Measurements from ENCODE around the gene CHI3L1. TPM values are rescaled to one million over a fixed set of nuclear protein-coding genes. Genes with fewer than 3 reads are reported as not detected.

CHI3L1 gene
- total and polyA plus RNA-seq, 4 donors: 5.0 to 34.7 (median 15.9) TPM

DNA sequence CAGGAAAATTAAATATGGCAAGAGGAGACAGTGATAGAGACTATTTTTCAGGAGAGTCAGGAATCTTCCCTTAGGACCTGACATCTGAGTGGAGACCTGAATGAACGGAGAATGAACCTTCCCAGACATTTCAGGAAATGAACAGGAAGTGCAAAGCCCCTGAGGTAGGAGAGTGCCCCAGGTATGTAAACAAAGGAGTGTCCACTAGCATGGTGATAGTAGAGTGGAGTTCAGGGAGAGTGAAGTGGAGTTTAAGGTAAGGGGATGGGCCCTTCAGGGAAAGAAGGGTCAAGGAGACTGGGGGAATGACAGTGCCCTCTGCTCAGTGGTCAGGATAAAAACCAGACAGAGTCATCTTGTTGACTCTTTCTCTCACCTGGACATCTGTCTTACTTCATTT, 30.2 kb downstream of the CHI3L1 start:
- Histone ChIP-seq H3K27me3 (ENCODE audit: control insufficient read depth in 4 of 4, insufficient read depth in 4 of 4, low read length in 3 of 4) (no peaks in the 10 kb centered on the region), H3K36me3 (ENCODE audit: control insufficient read depth in 4 of 4, insufficient read depth in 3 of 4, low read depth in 1 of 4, low read length in 3 of 4) (no peaks in the 10 kb centered on the region), H3K9me3 (ENCODE audit: control insufficient read depth in 4 of 4, low read length in 3 of 4) (peaks cover 0 to 3% (median under 1%) of the 10 kb centered on the region in 4 donors), H3K9ac (ENCODE audit: low read depth in 1 of 2, low read length in 2 of 2) (no peak overlapping the region), H3K27ac (ENCODE audit: low read depth in 1 of 2, low read length in 2 of 2) (no peak overlapping the region), H3K4me3 (ENCODE audit: low read depth in 1 of 3, low read length in 3 of 3) (no peak overlapping the region), H3K4me1 (ENCODE audit: control insufficient read depth in 4 of 4, insufficient read depth in 4 of 4, low read length in 3 of 4) (no peaks in the 10 kb centered on the region)
- TF ChIP-seq REST (IDR thresholded peaks at IDR 0.05): no peak
- WGBS: 88% methylated on average over 1 of the region's 1 CpG
- DNase-seq (ENCODE audit: low spot score): no peak

GRCh38 chr1:203153989-203154821, 32.3 kb downstream of the CHI3L1 start:
- 82% methylated on average over 13 of the region's 13 CpGs for WGBS
- Histone ChIP-seq H3K27ac (ENCODE audit: low read depth in 1 of 2, low read length in 2 of 2) (no peak overlapping the region), H3K36me3 (ENCODE audit: control insufficient read depth in 4 of 4, insufficient read depth in 3 of 4, low read depth in 1 of 4, low read length in 3 of 4) (no peaks in the 10 kb centered on the region), H3K4me1 (ENCODE audit: control insufficient read depth in 4 of 4, insufficient read depth in 4 of 4, low read length in 3 of 4) (no peaks in the 10 kb centered on the region), H3K4me3 (ENCODE audit: low read depth in 1 of 3, low read length in 3 of 3) (no peak overlapping the region), H3K9me3 (ENCODE audit: control insufficient read depth in 4 of 4, low read length in 3 of 4) (peaks cover 0 to 3% (median under 1%) of the 10 kb centered on the region in 4 donors), H3K27me3 (ENCODE audit: control insufficient read depth in 4 of 4, insufficient read depth in 4 of 4, low read length in 3 of 4) (no peaks in the 10 kb centered on the region), H3K9ac (ENCODE audit: low read depth in 1 of 2, low read length in 2 of 2) (no peak overlapping the region)
- TF ChIP-seq HNF4G (IDR thresholded peaks at IDR 0.05): no peak
- TF ChIP-seq CTCF (IDR thresholded peaks at IDR 0.05; ENCODE audit: low read depth, low read length, missing input control): no peak
- TF ChIP-seq FOXA1 (IDR thresholded peaks at IDR 0.05): no peak
- TF ChIP-seq RXRA (IDR thresholded peaks at IDR 0.05): no peak
- no peak for TF ChIP-seq JUND (IDR thresholded peaks at IDR 0.05)
- TF ChIP-seq TAF1 (conservative IDR thresholded peaks at IDR 0.05): no peak
- TF ChIP-seq, protein P1, sequence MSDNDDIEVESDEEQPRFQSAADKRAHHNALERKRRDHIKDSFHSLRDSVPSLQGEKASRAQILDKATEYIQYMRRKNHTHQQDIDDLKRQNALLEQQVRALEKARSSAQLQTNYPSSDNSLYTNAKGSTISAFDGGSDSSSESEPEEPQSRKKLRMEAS (IDR thresholded peaks at IDR 0.05): no peak
- TF ChIP-seq HNF4A (conservative IDR thresholded peaks at IDR 0.05): no peak
- TF ChIP-seq EGR1 (IDR thresholded peaks at IDR 0.05; ENCODE audit: low read depth in 2 of 2): no peak
- TF ChIP-seq NR2F2 (IDR thresholded peaks at IDR 0.05): no peak
- TF ChIP-seq ZBTB33 (IDR thresholded peaks at IDR 0.05): no peak
- no peak for TF ChIP-seq REST (IDR thresholded peaks at IDR 0.05)
- TF ChIP-seq SP1 (IDR thresholded peaks at IDR 0.05): no peak
- no peak for TF ChIP-seq GABPA (IDR thresholded peaks at IDR 0.05 in 1 of 2, conservative IDR thresholded peaks at IDR 0.05 in 1 of 2)
- TF ChIP-seq FOXA2 (IDR thresholded peaks at IDR 0.05): no peak
- no peak for TF ChIP-seq RAD21 (IDR thresholded peaks at IDR 0.05)
- TF ChIP-seq, protein P2, sequence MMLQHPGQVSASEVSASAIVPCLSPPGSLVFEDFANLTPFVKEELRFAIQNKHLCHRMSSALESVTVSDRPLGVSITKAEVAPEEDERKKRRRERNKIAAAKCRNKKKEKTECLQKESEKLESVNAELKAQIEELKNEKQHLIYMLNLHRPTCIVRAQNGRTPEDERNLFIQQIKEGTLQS (IDR thresholded peaks at IDR 0.05): no peak
- TF ChIP-seq YY1 (IDR thresholded peaks at IDR 0.05): no peak
- DNase-seq (ENCODE audit: low spot score): no peak
